Bronchial epithelial cell (primary cell): ENCODE results near the gene NIN. TPM values are rescaled to one million over a fixed set of nuclear protein-coding genes. Genes with fewer than 3 reads are reported as not detected.

Experiments used
- DNase-seq: peaks from one replicate; pipeline ENCODE4 v3.0.0-alpha.2; 2010; ENCODE audit warnings: low read depth
- FAIRE-seq: peaks from 2 replicates; lab custom pipeline; 2011; peaks lifted over from hg19 to GRCh38; lab: Jason Lieb, UNC
- H3K27me3 ChIP-seq: 2 replicates; pipeline ENCODE4 v1.5.1; 2011; ENCODE audit warnings: low read length; ENCODE audit not compliant: control insufficient read depth, insufficient read depth
- H3K36me3 ChIP-seq: 2 replicates; pipeline ENCODE4 v1.5.1; 2011; ENCODE audit warnings: low read length; ENCODE audit not compliant: control insufficient read depth, insufficient read depth
- H3K4me3 ChIP-seq: 2 replicates; pipeline ENCODE4 v1.5.1; 2011; ENCODE audit warnings: mild to moderate bottlenecking, low read depth, low read length, control low read depth
- total RNA-seq: library from RNA; depleted of rRNA; stranded (reverse); fragments of >200 nt; gene quantifications from 2 replicates; pipeline ENCODE4 v1.2.1, GENCODE V29; 2014
- TF ChIP-seq, protein P1 (sequence below): IDR thresholded peaks from 2 replicates; pipeline ENCODE4 v1.5.1; 2011; ENCODE audit warnings: mild to moderate bottlenecking, moderate library complexity, low read length, control low read depth, inconsistent platforms; ENCODE audit not compliant: insufficient read depth, severe bottlenecking

NIN gene
- total RNA-seq, 1 donor from 2014 or later: 16.8 TPM

DNA sequence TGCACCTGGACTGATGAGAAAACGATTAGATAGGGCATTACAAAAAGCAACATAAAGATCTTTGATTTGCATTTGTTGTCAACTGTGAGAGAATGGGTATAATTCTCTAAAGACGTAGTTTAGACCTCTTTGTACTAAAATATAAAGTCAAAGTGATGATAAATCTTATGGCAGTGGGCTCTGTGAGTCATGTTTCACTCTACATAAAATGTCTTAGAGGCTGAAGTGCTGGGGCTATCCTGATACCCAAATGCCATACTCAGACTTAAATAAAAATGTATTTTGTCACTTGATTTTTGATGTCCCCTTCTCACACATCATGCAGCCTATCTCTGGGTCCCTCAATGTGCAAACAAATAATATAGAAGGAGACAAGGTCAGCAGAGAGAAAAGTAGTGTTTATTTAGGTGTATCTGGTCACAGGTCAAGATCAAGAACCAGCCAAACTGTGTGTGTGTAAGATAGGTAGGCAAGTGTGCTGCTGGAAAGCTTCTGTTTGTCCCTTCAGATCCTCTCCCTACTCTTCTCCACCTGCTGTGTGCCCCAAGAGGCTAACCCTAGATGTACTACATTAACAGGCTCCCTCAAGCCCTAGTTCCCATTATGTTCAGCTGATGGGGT lies 7.0 kb upstream of the NIN start:
- H3K36me3 ChIP-seq: no peaks in the 10 kb centered on the region
- FAIRE-seq: no peak
- no peak for DNase-seq
- TF ChIP-seq, protein P1, sequence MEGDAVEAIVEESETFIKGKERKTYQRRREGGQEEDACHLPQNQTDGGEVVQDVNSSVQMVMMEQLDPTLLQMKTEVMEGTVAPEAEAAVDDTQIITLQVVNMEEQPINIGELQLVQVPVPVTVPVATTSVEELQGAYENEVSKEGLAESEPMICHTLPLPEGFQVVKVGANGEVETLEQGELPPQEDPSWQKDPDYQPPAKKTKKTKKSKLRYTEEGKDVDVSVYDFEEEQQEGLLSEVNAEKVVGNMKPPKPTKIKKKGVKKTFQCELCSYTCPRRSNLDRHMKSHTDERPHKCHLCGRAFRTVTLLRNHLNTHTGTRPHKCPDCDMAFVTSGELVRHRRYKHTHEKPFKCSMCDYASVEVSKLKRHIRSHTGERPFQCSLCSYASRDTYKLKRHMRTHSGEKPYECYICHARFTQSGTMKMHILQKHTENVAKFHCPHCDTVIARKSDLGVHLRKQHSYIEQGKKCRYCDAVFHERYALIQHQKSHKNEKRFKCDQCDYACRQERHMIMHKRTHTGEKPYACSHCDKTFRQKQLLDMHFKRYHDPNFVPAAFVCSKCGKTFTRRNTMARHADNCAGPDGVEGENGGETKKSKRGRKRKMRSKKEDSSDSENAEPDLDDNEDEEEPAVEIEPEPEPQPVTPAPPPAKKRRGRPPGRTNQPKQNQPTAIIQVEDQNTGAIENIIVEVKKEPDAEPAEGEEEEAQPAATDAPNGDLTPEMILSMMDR: no peak
- H3K4me3 ChIP-seq: no peak overlapping the region
- H3K27me3 ChIP-seq: no peaks in the 10 kb centered on the region

DNA sequence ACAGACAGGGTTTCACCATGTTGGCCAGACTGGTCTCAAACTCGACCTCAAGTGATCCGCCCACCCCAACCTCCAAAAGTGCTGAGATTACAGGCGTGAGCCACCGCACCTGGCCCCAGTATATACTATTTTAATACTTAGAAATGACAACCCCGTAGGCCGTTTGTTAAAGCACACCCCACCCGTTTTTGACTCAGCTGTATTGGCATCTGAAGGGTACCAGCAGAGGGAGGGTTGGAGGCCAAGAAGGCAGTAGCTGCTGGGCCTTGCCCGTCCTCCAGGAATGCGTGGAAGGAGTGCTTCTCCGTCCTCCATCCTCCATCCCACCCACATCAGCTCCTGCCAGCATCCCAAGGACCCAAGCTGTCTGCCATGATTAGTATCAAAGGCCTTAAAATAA lies 6.3 kb upstream of the NIN start:
- DNase-seq (no peak), FAIRE-seq (no peak)
- H3K27me3 ChIP-seq: no peaks in the 10 kb centered on the region
- H3K36me3 ChIP-seq: no peaks in the 10 kb centered on the region
- H3K4me3 ChIP-seq: no peak overlapping the region
- TF ChIP-seq, protein P1: no peak

DNA sequence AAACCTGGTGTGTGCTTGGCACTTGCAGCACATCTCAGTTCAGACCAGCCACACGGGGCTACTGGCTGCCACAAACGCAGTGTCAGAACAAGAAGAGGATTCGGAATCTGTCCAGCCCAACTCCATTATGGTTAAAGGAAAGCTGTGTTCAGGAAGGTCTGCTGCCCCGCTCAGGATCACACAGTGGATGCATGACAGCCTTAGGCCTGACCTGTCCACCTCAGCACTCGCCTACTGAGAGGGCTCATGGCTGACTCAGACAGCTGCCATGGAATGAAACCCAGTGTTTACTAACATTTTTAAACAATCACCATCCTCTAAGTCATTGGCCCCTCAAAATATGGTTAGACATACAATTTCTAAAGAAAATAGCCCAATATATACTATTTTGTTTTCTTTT lies 5.6 kb upstream of the NIN start:
- FAIRE-seq (no peak), DNase-seq (no peak)
- TF ChIP-seq, protein P1: no peak
- Histone ChIP-seq H3K27me3 (no peaks in the 10 kb centered on the region), H3K36me3 (no peaks in the 10 kb centered on the region), H3K4me3 (no peak overlapping the region)

DNA sequence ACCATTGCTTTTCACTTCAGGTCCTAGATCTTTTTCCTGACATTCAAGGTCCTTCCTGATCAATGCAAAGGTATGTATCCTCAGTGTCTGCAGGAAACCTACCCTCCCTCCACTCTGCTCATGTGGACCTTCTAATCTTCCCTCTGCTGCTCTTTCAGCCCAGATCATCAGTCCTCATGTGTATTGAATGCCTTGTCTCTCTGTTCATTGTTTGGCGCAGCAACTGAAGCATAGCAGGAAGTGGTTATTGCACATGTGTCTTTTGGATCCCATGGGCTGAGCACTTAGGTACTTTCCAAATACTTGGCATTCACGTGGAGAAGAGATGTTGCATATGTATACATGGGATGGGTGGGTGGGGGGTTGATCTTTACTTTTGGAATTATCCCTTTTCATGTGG lies 4.3 kb upstream of the NIN start:
- H3K36me3 ChIP-seq: no peaks in the 10 kb centered on the region
- TF ChIP-seq, protein P1: no peak
- FAIRE-seq: no peak
- no peaks in the 10 kb centered on the region for H3K27me3 ChIP-seq
- DNase-seq: peak; percentile 24
- no peak overlapping the region for H3K4me3 ChIP-seq

DNA sequence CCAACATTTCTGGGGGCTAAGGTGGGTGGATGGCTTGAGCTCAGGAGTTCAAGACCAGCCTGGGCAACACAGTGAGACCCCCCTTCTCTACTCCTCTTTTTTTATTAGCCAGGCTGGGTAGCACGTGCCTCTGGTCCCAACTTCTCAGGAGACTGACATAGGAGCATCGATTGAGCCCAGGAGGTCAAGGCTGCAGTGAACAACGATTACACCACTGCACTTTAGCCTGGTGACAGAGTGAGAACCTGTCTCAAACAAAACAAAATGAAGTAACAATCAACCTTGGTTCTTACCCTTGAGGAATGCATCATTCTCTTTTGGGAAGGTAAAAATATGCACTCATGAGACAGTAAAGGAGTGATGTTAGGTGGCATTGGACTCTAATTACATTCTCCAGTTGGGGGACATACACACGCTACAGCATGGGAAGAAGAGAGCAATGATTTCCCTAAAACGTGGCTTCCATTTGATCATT lies 3.9 kb upstream of the NIN start:
- no peaks in the 10 kb centered on the region for H3K27me3 ChIP-seq
- DNase-seq (no peak), FAIRE-seq (no peak)
- no peaks in the 10 kb centered on the region for H3K36me3 ChIP-seq
- no peak overlapping the region for H3K4me3 ChIP-seq
- TF ChIP-seq, protein P1: no peak
